OCI-LY1 (cell line): ENCODE measurements around the gene TCERG1L.

Source experiments
- H2AFZ ChIP-seq: fragments of 200-600 bp; sonication (generic), shearing (Covaris generic); 2 replicates; pipeline ENCODE4 v1.6.0; 2014; ENCODE audit warnings: antibody characterized with exemption, mild to moderate bottlenecking, low read length
- H3F3A ChIP-seq: fragments of 200-600 bp; sonication (generic), shearing (Covaris generic); 2 replicates; pipeline ENCODE4 v1.6.0; 2014; ENCODE audit warnings: mild to moderate bottlenecking, antibody characterized with exemption, low read length, moderate library complexity; ENCODE audit not compliant: insufficient read depth
- H3K27ac ChIP-seq: fragments of 200-600 bp; sonication (generic); 2 replicates; pipeline ENCODE4 v1.5.1; 2014; ENCODE audit warnings: low read length, mixed run types, mild to moderate bottlenecking, low read depth; ENCODE audit not compliant: poor library complexity, severe bottlenecking
- H3K27me3 ChIP-seq: fragments of 200-600 bp; sonication (generic); 2 replicates; pipeline ENCODE4 v1.6.0; 2014; ENCODE audit warnings: antibody characterized with exemption, mild to moderate bottlenecking, low read length, moderate library complexity; ENCODE audit not compliant: insufficient read depth
- H3K36me3 ChIP-seq: fragments of 200-600 bp; sonication (generic); 2 replicates; pipeline ENCODE4 v1.6.1; 2014; ENCODE audit warnings: mild to moderate bottlenecking, antibody characterized with exemption, low read length, moderate library complexity, mixed read lengths; ENCODE audit not compliant: insufficient read depth
- H3K4me1 ChIP-seq: fragments of 200-600 bp; sonication (generic); 2 replicates; pipeline ENCODE4 v1.5.1; 2014; ENCODE audit warnings: mild to moderate bottlenecking, low read length, moderate library complexity; ENCODE audit not compliant: insufficient read depth, severe bottlenecking
- H3K4me2 ChIP-seq: fragments of 200-600 bp; sonication (generic), shearing (Covaris generic); 2 replicates; pipeline ENCODE4 v1.6.1; 2014; ENCODE audit warnings: low read length
- H3K4me3 ChIP-seq: fragments of 200-600 bp; sonication (generic); 2 replicates; pipeline ENCODE4 v1.5.1; 2014; ENCODE audit warnings: low read length, low read depth, mild to moderate bottlenecking, mixed read lengths; ENCODE audit not compliant: poor library complexity, severe bottlenecking
- H3K79me2 ChIP-seq: fragments of 200-600 bp; shearing (Covaris generic); 2 replicates; pipeline ENCODE4 v1.6.1; 2016; ENCODE audit warnings: mixed run types, low read length, mixed read lengths; ENCODE audit not compliant: insufficient read depth
- H3K9ac ChIP-seq: fragments of 200-600 bp; sonication (generic), shearing (Covaris generic); 2 replicates; pipeline ENCODE4 v1.6.1; 2014; ENCODE audit warnings: mild to moderate bottlenecking, low read length, mixed read lengths
- H3K9me2 ChIP-seq: fragments of 200-600 bp; sonication (generic), shearing (Covaris generic); 2 replicates; pipeline ENCODE4 v1.6.1; 2014; ENCODE audit warnings: low read depth, mild to moderate bottlenecking, low read length, mixed read lengths
- H3K9me3 ChIP-seq: fragments of 200-600 bp; shearing (Covaris generic); 2 replicates; pipeline ENCODE4 v1.6.1; 2014; ENCODE audit warnings: low read length, mixed read lengths
- H4K20me1 ChIP-seq: fragments of 200-600 bp; sonication (generic), shearing (Covaris generic); 2 replicates; pipeline ENCODE4 v1.6.0; 2016; ENCODE audit warnings: mild to moderate bottlenecking, low read length; ENCODE audit not compliant: insufficient read depth
- CTCF ChIP-seq: fragments of 200-600 bp; sonication (generic), shearing (Covaris generic); IDR thresholded peaks from 2 replicates; pipeline ENCODE4 v1.5.1; 2017; ENCODE audit warnings: mild to moderate bottlenecking, antibody characterized with exemption, low read length, moderate library complexity, mixed read lengths
- EZH2 ChIP-seq: fragments of 200-600 bp; sonication (generic), shearing (Covaris generic); IDR thresholded peaks from 2 replicates; pipeline ENCODE4 v1.8.0; 2017; ENCODE audit warnings: borderline replicate concordance, mixed run types, mild to moderate bottlenecking, antibody characterized with exemption, low read length, moderate library complexity, mixed read lengths

Gene TCERG1L

DNA sequence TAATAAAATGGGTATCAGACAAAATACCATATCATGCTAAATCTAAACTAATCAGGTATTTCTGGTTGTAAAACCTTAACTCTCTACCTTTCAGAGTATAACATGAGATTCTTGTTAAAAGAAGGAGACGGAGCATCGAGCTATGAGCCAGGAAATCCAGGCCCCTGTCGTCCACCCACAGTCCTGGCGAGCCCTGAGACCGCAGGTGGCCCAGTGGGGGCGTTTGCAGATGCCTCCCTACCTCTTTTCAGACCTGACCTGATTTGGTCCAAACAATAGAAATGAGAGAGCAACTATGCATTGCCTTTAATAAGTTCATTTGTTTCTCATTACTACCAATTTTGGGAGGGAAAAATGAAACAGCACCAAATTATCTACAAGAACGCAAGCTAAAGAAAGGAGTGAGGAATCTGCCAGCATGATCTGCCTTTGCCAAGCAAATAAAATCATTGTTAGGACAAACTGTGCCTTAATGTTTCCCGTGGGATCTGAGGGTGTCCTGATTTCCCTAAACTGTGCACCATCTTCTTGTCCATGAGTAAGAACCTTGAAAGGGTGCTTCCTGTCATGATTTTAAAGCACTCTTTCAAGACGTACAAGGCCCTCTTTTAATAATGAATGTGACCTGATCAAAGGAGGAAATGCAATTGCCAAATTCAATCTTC, 166.7 kb downstream of the TCERG1L start:
- no peaks in the 10 kb centered on the region for H3K9me2 ChIP-seq
- no peaks in the 10 kb centered on the region for H3K36me3 ChIP-seq
- H4K20me1 ChIP-seq, result no peaks in the 10 kb centered on the region
- no peaks in the 10 kb centered on the region for H3F3A ChIP-seq
- H3K27ac ChIP-seq, result no peak overlapping the region
- H3K4me3 ChIP-seq, result no peak overlapping the region
- H3K4me2 ChIP-seq, result no peak overlapping the region
- H3K9me3 ChIP-seq, result no peaks in the 10 kb centered on the region
- no peak overlapping the region for H3K9ac ChIP-seq
- no peaks in the 10 kb centered on the region for H3K4me1 ChIP-seq
- no peak overlapping the region for H2AFZ ChIP-seq
- TF ChIP-seq EZH2 (no peak), CTCF (no peak)
- H3K79me2 ChIP-seq, result no peaks in the 10 kb centered on the region
- no peaks in the 10 kb centered on the region for H3K27me3 ChIP-seq

DNA sequence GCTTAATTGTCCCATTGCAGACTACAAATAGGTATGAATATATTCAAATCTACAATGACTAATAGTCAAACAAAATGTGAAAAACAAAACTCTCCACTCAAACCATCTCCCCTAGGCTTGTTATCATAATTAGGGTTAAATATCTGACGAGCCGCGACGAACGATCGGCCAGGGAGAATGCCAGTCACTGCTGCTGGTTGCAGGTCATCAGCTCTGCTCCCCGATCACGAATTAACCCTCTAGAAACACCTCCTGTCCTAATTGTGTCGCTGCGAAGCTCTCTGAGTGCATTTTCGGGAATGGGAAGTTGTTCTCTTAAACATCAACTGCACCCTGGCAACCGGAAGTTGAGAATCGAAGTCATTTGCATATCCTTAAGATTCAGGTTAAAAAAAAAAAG, 167.3 kb downstream of the TCERG1L start:
- H3K4me1 ChIP-seq, result no peaks in the 10 kb centered on the region
- H2AFZ ChIP-seq, result no peak overlapping the region
- H3K79me2 ChIP-seq, result no peaks in the 10 kb centered on the region
- H3K36me3 ChIP-seq, result no peaks in the 10 kb centered on the region
- no peak overlapping the region for H3K4me2 ChIP-seq
- no peaks in the 10 kb centered on the region for H3K9me3 ChIP-seq
- H4K20me1 ChIP-seq, result no peaks in the 10 kb centered on the region
- H3K9me2 ChIP-seq, result no peaks in the 10 kb centered on the region
- H3F3A ChIP-seq, result no peaks in the 10 kb centered on the region
- no peak overlapping the region for H3K4me3 ChIP-seq
- no peak overlapping the region for H3K27ac ChIP-seq
- TF ChIP-seq CTCF (no peak), EZH2 (no peak)
- H3K9ac ChIP-seq, result no peak overlapping the region
- H3K27me3 ChIP-seq, result no peaks in the 10 kb centered on the region

GRCh38 chr10:131143425-131144165, 167.9 kb downstream of the TCERG1L start:
- Histone ChIP-seq H3K9me3 (no peaks in the 10 kb centered on the region), H3K27ac (no peak overlapping the region), H2AFZ (no peak overlapping the region)

More at GRCh38 chr10:131143425-131144165, 167.9 kb downstream of the TCERG1L start:
- no peak overlapping the region for H3K9ac ChIP-seq
- no peak overlapping the region for H3K4me2 ChIP-seq
- no peaks in the 10 kb centered on the region for H3F3A ChIP-seq
- no peaks in the 10 kb centered on the region for H3K36me3 ChIP-seq
- no peaks in the 10 kb centered on the region for H3K79me2 ChIP-seq
- H4K20me1 ChIP-seq, result no peaks in the 10 kb centered on the region
- TF ChIP-seq CTCF (no peak), EZH2 (no peak)
- no peaks in the 10 kb centered on the region for H3K9me2 ChIP-seq
- H3K4me3 ChIP-seq, result no peak overlapping the region
- H3K4me1 ChIP-seq, result no peaks in the 10 kb centered on the region
- H3K27me3 ChIP-seq, result no peaks in the 10 kb centered on the region
